Duodenal mucosa (tissue), 2 donors: ENCODE data around the gene SBF1.

Source experiments
- H3K27ac ChIP-seq: one replicate; pipeline ENCODE4 v1.7.0; 2013; ENCODE audit warnings: low read depth, low read length
- H3K27me3 ChIP-seq, 2 donors: one replicate each; pipeline ENCODE4 v1.7.0; 2013; ENCODE audit warnings: low read length in 2 of 2, control low read depth in 1 of 2; ENCODE audit not compliant: insufficient read depth in 2 of 2, control insufficient read depth in 1 of 2
- H3K36me3 ChIP-seq, 2 donors: one replicate each; pipeline ENCODE4 v1.7.0; 2013; ENCODE audit warnings: low read length in 2 of 2, control low read depth in 1 of 2; ENCODE audit not compliant: insufficient read depth in 2 of 2, control insufficient read depth in 1 of 2
- H3K4me1 ChIP-seq, 2 donors: one replicate each; pipeline ENCODE4 v1.7.0; 2013; ENCODE audit warnings: low read length in 2 of 2, control low read depth in 1 of 2; ENCODE audit not compliant: insufficient read depth in 2 of 2, control insufficient read depth in 1 of 2
- H3K4me3 ChIP-seq, 2 donors: one replicate each; pipeline ENCODE4 v1.7.0; 2013; ENCODE audit warnings: low read length in 2 of 2, low read depth in 1 of 2
- H3K9ac ChIP-seq, 2 donors: one replicate each; pipeline ENCODE4 v1.7.0; 2013; ENCODE audit warnings: low read length in 2 of 2, low read depth in 1 of 2
- H3K9me3 ChIP-seq, 2 donors: one replicate each; pipeline ENCODE4 v1.7.0; 2013; ENCODE audit warnings: low read length in 2 of 2, control low read depth in 1 of 2; ENCODE audit not compliant: control insufficient read depth in 1 of 2

SBF1 gene

DNA sequence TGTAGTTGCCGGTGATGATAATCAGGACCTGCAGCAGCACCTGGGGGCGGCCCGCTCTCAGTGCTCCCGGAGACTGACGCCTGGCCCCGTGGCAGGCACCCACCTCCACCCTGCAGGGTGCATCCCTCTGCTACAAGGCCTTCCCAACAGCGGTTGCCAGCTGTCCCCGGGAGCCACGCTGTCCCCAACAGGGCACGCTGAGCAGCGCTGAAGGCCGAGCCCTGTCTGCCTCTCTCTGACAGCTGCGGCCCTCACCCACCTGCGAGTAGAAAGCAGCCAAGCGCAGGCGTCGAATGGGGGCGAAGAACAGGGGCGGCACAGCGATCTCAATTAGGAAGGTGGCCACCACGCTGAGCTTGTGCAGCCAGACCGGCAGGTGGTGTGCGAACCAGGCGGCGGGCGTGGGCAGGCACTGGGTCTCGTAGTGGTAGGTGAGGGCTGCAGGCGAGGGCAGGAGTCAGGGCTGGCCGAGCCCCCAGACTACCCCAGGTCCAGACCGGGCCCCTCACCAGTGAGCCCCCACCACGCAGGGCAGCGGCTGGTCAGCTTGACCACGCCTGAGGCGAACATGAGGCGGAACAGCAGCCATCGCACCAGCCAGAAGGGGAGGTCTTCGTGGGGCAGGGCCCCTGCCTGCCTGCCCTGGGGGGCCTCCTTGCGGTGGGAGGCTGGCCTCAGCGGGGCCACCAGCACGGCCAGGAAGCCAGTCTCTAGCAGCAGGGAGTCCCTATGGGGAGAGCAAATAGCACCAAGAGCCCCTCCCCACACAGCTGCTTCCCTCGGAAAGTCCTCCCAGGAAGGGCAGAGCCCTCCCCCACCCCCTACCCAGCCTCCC lies 31.2 kb upstream of the SBF1 start:
- Histone ChIP-seq H3K9me3 (no peaks in the 10 kb centered on the region), H3K4me3 (peak overlapping the region; percentile 81 to 94), H3K9ac (peak overlapping the region in 1 of 2 donors; percentile 87), H3K27me3 (no peaks in the 10 kb centered on the region), H3K27ac (no peak overlapping the region), H3K36me3 (peaks cover 6 to 21% of the 10 kb centered on the region in 2 donors), H3K4me1 (peaks cover 10 to 27% of the 10 kb centered on the region in 2 donors)

DNA sequence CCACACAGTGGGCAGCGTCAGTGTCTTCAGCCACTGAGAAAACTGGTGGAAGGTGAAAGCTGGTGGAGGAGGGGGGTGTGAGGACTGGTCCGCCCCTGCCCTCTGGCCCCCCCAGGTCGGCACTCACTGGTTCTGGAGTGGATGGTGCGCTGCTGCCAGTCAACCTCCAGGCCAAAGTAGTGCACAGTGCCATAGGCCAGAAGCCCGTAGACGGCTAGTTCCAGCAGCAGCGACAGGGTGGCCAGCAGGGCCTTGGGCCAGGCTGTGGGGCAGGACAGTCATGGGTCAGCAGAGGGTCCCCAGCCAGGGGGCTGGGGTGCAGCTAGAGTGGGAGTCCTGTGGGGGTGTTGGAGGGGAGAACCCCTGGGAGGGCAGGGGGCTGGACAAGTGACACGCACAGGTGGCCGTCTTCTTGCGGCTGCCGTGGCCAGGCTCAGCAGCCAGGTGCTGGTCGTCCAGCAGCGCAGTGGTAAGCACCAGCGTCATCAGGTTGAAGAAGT lies 30.5 kb upstream of the SBF1 start:
- peaks cover 10 to 27% of the 10 kb centered on the region in 2 donors for H3K4me1 ChIP-seq
- H3K36me3 ChIP-seq: peaks cover 6 to 21% of the 10 kb centered on the region in 2 donors
- H3K9me3 ChIP-seq: no peaks in the 10 kb centered on the region
- H3K9ac ChIP-seq: no peak overlapping the region
- no peak overlapping the region for H3K27ac ChIP-seq
- H3K4me3 ChIP-seq: no peak overlapping the region
- H3K27me3 ChIP-seq: no peaks in the 10 kb centered on the region

DNA sequence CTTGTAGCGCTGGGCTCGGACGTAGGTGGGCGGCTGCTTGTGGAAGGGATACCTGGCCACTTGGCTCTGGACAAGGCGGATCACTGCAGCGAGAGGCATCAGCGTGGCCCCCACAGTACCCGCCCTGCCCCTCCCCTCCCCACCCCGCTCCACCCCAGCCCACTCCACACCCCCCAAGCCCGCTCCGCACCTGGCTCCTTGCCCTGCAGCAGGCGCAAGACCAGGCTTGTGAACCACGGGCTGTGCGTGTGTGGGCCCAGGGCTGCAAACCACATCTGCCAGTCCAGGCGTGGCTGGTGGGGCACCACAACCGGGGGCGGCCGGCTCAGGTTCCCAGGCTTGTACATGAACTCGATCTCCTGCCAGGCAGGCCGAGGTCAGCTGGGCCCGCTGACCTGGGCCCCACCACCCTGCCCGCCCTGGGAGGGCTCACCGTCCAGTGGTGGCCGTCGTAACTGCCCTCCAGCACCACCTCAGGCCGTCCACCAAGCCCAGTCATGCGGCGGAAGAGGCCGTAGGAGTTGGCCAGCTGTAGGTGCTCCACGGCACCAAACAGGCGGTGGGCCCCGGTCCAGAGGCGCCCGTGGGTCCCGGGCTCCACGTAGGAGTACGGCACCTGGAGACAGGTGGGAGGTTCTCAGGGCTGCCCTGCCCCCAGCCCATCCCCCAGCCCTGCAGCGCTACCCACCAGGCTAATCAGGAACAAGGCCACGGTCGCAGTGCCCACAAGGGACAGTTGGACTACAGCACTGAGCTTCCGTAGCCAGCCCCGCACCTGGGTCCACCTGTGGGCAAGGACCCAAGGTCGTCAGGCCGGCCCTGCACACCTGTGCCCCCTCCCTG lies 29.8 kb upstream of the SBF1 start:
- Histone ChIP-seq H3K27me3 (no peaks in the 10 kb centered on the region), H3K9me3 (no peaks in the 10 kb centered on the region), H3K4me3 (no peak overlapping the region), H3K27ac (no peak overlapping the region), H3K36me3 (peaks cover 6 to 21% of the 10 kb centered on the region in 2 donors), H3K9ac (no peak overlapping the region), H3K4me1 (peaks cover 10 to 27% of the 10 kb centered on the region in 2 donors)

DNA sequence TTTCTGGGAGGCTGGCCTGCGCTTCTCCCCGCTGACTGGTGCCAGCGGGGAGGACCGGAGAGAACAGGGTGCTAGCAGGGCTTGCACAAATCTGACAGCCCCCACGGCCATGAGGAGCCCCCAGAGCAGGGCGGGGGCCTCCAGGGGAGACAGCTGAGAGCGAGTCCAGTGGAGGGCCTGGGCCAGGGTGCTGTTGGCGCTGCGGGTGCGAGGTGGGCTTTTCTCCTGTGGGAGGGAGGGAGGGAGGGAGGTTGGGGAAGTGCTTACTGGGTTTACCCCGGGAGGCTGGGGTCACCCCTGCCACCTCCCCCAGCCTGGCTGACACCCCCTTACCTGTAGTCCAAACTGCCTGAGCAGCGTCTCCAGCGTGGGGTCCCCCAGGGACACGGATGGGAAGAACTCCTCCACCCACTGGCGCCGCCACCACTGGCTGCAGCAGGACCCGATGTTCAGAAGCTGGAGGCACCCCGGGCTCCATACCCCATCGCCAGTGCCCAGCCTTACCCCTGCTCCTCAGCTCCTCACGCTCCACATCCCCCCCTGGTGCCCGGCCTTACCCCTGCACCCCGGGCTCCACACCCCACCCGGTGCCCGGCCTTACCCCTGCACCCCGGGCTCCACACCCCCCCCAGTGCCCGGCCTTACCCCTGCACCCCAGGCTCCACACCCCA lies 28.8 kb upstream of the SBF1 start:
- H3K4me1 ChIP-seq: peaks cover 2 to 18% of the 10 kb centered on the region in 2 donors
- H3K9ac ChIP-seq: no peak overlapping the region
- H3K4me3 ChIP-seq: no peak overlapping the region
- H3K27ac ChIP-seq: no peak overlapping the region
- H3K27me3 ChIP-seq: no peaks in the 10 kb centered on the region
- H3K36me3 ChIP-seq: peaks cover 6 to 21% of the 10 kb centered on the region in 2 donors
- no peaks in the 10 kb centered on the region for H3K9me3 ChIP-seq

DNA sequence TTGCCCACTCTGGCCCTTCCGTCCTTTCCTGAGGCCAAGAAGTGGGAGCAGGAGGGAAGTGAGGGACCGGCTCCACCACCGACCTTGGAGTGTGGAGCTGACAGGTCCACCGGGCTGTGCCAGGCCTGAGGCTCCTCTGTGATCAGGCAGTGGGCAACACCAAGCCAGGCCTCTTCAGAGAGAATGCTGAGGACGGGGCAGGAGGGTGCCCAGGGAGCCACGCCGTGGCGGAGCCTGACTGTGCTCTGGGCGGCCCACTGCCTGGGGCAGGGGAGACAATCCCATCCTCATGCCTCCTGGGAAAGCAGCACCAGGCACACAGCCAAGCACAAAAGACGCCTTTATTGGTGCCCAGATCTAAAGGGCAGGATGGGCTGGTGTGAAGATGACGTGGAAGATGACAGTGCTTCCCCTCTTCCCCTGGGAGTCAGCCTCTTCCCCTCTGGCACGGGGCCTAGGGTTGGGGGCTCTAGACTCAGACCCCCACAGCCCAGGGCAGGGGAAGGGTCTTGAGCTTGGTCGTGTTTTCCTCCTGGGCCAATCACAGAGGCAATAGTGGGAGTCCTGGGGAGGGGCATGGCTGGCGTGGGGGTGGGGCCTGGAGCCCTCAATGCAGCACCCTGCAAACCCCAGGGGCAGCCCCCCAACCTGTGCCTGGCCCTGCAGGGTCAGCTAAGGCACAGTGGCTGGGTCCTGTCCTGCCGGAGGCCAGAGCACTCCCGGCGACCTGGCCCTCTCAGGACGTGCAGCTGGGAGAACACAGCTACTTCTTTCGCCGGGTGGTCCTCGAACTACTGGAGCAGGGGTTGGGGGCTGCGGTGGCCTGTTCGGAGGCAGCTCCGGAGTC lies 28.0 kb upstream of the SBF1 start:
- Histone ChIP-seq H3K27me3 (no peaks in the 10 kb centered on the region), H3K4me1 (peaks cover 8 to 23% of the 10 kb centered on the region in 2 donors), H3K36me3 (peaks cover 6 to 21% of the 10 kb centered on the region in 2 donors), H3K27ac (no peak overlapping the region), H3K4me3 (no peak overlapping the region), H3K9me3 (no peaks in the 10 kb centered on the region), H3K9ac (no peak overlapping the region)

DNA sequence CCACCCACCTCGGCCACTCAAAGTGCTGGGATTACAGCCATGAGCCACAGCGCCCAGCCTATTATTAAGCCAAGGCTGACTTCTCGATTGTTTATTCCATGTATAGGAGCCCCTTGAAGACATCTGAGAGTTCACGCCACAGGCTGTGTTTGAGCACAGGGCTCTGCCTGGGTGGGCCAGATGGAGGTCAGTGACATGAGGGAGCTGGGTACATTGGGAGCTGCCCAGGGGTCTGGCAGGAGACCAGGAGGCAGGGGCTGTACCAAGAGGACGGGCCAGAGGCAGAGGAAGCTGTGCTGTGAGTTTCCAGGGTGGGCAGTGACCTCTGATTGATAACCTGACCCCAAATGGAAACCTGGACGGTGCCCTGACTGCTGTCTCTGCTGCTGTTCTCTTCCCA lies 27.3 kb upstream of the SBF1 start:
- H3K9me3 ChIP-seq: no peaks in the 10 kb centered on the region
- no peaks in the 10 kb centered on the region for H3K27me3 ChIP-seq
- peaks cover 6 to 21% of the 10 kb centered on the region in 2 donors for H3K36me3 ChIP-seq
- no peak overlapping the region for H3K9ac ChIP-seq
- no peak overlapping the region for H3K27ac ChIP-seq
- peaks cover 11 to 28% of the 10 kb centered on the region in 2 donors for H3K4me1 ChIP-seq
- no peak overlapping the region for H3K4me3 ChIP-seq

DNA sequence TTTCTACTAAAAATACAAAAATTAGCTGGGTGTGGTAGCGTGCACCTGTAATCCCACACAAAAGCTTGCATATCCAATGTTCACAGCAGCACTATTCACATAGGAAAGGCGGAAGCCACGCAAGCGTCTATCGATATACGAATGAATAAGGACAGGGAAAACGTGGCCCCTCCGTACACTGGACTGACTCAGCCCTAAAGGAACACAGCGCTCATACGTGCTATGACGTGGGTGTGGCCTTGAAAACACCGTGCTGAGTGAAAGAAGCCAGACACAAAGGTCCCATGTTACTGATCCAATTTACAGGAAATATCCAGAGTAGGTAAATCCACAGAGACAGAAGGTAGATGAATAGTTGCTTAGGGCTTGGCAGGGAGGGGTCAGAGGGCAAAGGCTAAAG lies 25.6 kb upstream of the SBF1 start:
- Histone ChIP-seq H3K9me3 (no peaks in the 10 kb centered on the region), H3K27me3 (no peaks in the 10 kb centered on the region), H3K27ac (no peak overlapping the region), H3K9ac (no peak overlapping the region), H3K4me3 (no peak overlapping the region), H3K4me1 (peaks cover 11 to 15% of the 10 kb centered on the region in 2 donors), H3K36me3 (peaks cover 6 to 15% of the 10 kb centered on the region in 2 donors)

DNA sequence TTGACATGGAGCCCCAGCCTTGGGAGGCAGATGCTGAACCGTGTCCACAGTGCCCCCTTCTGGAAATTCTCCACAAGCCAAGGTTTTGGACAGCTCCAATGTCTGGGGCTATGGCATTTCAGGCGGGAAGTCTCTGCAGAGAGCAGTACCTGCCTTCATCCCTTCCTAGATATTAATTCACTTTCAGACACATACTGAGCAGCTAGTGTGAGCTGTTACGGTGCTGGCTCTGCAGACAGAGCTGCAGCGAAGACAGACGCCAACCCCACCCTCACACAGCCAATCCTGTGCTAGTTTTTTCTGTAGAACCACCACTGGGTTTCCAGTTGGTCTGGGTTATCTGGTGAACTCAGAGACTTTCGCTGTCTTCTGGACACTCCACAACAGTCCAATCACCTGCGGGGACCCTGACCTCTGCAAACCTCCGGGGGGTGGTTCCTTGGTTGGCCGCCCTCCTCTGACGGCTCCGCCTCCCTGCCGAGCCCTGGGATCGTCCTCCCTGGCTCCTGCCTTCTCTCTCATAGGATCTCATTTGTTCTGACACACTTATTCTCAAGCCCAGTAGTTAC lies 23.6 kb upstream of the SBF1 start:
- Histone ChIP-seq H3K9ac (no peak overlapping the region), H3K4me1 (peaks cover 11 to 15% of the 10 kb centered on the region in 2 donors), H3K27ac (no peak overlapping the region), H3K36me3 (peaks cover 6 to 8% of the 10 kb centered on the region in 2 donors), H3K9me3 (no peaks in the 10 kb centered on the region), H3K27me3 (no peaks in the 10 kb centered on the region), H3K4me3 (no peak overlapping the region)

DNA sequence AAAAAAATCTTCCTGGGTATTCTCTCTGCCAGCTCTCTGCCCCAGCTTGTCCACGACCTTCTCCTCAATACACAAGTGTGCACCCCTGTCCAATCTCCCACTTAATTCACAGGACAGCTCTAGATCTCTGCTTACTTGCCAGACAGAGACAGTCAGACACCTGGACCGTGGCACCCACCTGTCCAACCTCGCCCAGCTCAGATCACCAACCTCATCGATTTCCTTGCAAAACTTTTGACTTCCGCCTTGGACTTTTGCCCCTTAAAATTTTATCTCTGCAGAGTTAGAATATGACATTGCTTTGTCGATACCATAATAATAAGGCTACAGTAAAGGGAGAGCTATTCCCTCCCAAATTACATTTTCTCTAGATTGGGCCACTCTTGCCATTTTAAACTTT lies 22.3 kb upstream of the SBF1 start:
- H3K27me3 ChIP-seq: no peaks in the 10 kb centered on the region
- H3K4me1 ChIP-seq: peaks cover 11 to 15% of the 10 kb centered on the region in 2 donors
- no peak overlapping the region for H3K4me3 ChIP-seq
- H3K36me3 ChIP-seq: no peaks in the 10 kb centered on the region
- H3K9ac ChIP-seq: no peak overlapping the region
- no peak overlapping the region for H3K27ac ChIP-seq
- no peaks in the 10 kb centered on the region for H3K9me3 ChIP-seq
